Fibroblast of pulmonary artery (primary cell): ENCODE results near the gene NLRP3.
"Not testable (repeated sequence)": the region's sequence is repeated elsewhere in the genome, so short reads cannot be mapped to it uniquely, and the experiment has no call there.

Experiments used
- DNase-seq: peaks from one replicate; pipeline ENCODE4 v3.0.0-alpha.2; 2010; ENCODE audit warnings: low read depth
- H3K4me3 ChIP-seq: replicated peaks from 2 replicates; pipeline ENCODE4 v1.5.1; 2011; ENCODE audit warnings: low read depth, mild to moderate bottlenecking, control low read depth, low read length, moderate library complexity
- CTCF ChIP-seq: IDR thresholded peaks from 2 replicates; pipeline ENCODE4 v1.5.1; 2011; ENCODE audit warnings: mild to moderate bottlenecking, control low read depth, low read length, inconsistent platforms; ENCODE audit errors: missing control alignments

NLRP3 gene

GRCh38 chr1:247371801-247372259 is 44.1 kb upstream of the NLRP3 start:
- H3K4me3 ChIP-seq, result no peak overlapping the region
- no peak for DNase-seq
- TF ChIP-seq CTCF, result no peak

DNA sequence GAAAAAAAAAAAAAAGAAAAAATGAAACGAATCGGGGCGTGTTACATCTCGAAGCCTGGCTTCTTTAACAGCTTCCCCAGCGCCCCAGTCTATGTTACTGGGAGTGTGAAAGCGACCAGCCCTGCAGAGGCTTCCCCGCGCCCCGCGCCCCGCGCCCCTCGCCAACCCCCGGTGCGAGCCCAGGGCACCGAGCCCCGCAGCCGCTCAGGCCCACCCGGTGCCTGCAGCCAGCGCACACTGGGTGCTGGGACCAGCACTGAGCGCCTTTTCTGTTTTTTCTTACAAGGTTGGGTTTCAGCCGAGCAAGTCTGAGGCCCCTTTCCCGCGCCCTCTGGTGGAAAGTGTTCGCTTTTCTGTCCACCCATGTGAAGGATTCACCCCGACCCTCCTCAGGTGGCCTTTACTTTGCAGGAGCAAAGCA is 42.2 kb upstream of the NLRP3 start:
- TF ChIP-seq CTCF, result peak; percentile 50
- DNase-seq, result peak; percentile 49
- H3K4me3 ChIP-seq, result peak overlapping the region; percentile 17

- H3K4me3 ChIP-seq, result not testable (repeated sequence)
Observed at GRCh38 chr1:247374651-247375334, 41.2 kb upstream of the NLRP3 start.

GRCh38 chr1:247375747-247376146 is 40.2 kb upstream of the NLRP3 start:
- no peak for TF ChIP-seq CTCF
- DNase-seq, result no peak
- H3K4me3 ChIP-seq, result no peak overlapping the region

More at GRCh38 chr1:247374651-247375334, 41.2 kb upstream of the NLRP3 start:
- DNase-seq, result not testable (repeated sequence)

DNA sequence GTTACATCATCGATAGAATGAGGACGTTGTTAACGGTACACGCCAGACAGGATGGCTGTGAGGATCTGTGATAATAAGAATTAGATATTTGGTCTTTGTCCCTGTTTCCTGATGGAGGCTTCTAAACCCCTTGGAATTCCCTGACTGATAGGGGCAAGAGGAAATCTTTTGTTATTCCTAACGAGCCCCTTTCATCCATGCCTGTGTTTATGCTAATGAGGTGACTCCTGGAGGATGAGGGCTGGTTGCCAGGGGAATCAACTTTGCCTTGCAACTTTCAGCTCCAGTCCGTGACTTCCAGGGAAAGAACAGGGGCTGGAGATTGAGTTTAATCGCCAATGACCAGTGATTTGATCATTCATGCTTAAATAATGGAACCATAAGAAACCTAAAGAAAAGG is 39.3 kb upstream of the NLRP3 start:
- DNase-seq, result no peak
- TF ChIP-seq CTCF, result no peak
- H3K4me3 ChIP-seq, result no peak overlapping the region

GRCh38 chr1:247377656-247378055 is 38.3 kb upstream of the NLRP3 start:
- not testable (repeated sequence) for DNase-seq, H3K4me3 ChIP-seq

DNA sequence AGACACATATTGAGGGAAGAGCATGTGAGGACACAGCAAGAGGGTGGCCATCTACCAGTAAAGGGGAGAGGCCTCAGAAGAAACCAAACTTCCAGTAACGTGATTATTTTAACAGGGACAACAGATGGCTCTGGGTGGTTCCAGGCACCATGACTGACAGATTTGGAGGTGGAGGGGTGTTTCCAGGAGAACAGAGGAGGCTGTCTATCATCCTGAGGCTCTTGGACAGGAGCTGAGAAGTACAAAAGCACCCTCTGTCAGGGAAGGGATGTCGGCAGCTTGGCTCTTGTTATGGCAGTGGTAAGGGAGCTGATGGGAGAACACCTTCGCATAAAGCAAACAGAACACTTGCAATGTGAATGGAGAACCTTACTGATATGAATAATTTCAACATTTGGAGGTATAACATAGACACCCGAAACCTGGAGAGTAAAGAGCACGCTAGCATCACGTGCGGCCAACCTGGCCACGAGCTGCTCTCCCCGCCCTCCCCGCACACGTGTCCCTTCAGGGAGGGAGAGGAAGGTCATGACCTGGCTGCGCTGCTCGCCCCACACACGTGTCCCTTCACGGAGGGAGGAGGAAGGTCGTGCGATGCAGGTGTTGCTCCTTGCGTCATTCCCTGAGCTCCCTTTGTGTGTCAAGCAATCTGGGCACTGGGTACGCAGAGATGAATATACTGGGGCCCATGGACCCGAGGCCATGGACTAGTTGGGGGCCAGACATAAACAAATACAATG is 37.5 kb upstream of the NLRP3 start:
- no peak overlapping the region for H3K4me3 ChIP-seq
- DNase-seq, result no peak
- no peak for TF ChIP-seq CTCF

GRCh38 chr1:247385283-247385682 is 30.7 kb upstream of the NLRP3 start:
- DNase-seq, result peak; percentile 56
- TF ChIP-seq CTCF, result no peak
- H3K4me3 ChIP-seq, result no peak overlapping the region
